ENCODE data around the gene KCNMB4.

DNA sequence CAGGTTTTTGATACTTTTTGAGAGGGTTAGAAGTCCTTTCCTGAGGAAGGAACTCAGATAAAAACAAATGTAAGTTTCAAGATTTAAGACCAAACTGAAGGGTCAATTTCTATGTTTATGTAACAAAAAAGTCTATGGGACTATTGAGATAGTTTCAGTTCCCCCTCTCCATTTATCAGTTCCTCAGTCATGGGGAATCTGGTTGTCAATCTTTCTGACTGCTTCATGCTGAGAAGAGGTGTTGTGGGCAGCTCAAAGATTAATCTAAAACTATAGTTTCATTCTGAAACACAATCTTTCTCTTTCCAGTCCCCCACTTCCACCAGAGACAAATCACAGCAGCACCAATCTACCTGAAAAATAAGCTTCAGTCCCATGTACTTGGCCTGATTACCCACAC, 93.7 kb downstream of the KCNMB4 start:
- TF ChIP-seq POLR2A (IDR thresholded peaks at IDR 0.05) (no peak), EP300 (IDR thresholded peaks at IDR 0.05) (no peak)
- TF ChIP-seq, protein P1, sequence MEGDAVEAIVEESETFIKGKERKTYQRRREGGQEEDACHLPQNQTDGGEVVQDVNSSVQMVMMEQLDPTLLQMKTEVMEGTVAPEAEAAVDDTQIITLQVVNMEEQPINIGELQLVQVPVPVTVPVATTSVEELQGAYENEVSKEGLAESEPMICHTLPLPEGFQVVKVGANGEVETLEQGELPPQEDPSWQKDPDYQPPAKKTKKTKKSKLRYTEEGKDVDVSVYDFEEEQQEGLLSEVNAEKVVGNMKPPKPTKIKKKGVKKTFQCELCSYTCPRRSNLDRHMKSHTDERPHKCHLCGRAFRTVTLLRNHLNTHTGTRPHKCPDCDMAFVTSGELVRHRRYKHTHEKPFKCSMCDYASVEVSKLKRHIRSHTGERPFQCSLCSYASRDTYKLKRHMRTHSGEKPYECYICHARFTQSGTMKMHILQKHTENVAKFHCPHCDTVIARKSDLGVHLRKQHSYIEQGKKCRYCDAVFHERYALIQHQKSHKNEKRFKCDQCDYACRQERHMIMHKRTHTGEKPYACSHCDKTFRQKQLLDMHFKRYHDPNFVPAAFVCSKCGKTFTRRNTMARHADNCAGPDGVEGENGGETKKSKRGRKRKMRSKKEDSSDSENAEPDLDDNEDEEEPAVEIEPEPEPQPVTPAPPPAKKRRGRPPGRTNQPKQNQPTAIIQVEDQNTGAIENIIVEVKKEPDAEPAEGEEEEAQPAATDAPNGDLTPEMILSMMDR (IDR thresholded peaks at IDR 0.05) = no peak
